DMS153 (cell line): ENCODE results near the gene HEATR5B.
"Not testable (repeated sequence)": the region's sequence is repeated elsewhere in the genome, so short reads cannot be mapped to it uniquely, and the experiment has no call there.

Source experiments
- DNase-seq: peaks from one replicate; lab custom pipeline; 2025; lab: John Stamatoyannopoulos, UW

HEATR5B gene

DNA sequence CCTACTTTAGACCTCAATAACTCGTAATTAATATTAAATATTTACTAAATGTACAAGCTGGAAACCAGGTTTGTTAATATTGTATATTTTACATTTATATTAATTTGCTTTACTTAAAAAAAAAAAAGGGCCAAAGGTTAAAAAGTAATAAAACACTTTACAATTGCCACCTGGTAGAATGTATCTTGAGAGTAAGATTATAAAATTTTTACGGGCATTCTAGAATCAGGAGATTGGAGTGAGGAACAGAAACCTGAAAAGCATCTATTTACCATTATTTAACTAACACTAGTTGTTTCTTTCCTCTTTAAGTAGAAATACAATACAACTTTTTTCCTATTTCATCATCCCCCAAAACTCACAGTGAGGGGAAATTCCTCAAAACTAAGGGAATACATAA, 102.3 kb downstream of the HEATR5B start:
- no peak for DNase-seq

DNA sequence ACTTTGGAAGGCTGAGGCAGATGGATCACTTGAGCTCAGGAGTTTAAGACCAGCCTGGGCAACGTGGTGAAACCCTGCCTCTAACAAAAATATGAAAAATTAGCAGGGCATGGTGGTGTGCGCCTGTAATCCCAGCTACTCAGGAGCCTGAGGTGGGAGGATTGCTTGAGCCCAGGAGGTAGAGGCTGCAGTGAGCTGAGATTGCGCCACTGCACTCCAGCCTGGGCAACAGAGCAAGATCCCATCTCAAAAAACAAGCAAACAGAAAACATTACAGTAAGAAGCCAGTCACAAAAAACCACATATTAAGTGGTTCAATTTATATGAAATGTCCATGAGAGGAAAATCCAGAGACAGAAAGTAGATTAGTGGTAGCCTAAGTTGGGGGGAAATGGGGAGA, 105.2 kb downstream of the HEATR5B start:
- DNase-seq = not testable (repeated sequence)

DNA sequence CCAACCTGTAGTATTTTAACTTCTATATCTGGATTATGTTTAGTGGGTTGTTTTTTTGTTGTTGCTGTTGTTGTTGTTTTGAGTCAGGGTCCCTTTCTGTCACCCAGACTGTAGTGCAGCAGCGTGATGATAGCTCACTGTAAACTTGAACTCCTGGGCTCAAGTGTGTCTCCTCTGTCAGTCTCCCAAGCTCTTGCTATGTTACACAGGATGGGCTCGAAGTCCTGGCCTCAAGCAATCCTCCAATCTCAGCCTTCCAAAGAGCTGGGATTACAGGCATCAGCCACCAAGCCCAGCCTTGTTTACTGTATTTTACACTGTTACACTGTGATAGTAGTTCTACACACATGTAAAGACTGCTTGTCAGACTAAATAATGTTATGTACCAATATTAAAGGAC, 108.1 kb downstream of the HEATR5B start:
- DNase-seq = no peak

DNA sequence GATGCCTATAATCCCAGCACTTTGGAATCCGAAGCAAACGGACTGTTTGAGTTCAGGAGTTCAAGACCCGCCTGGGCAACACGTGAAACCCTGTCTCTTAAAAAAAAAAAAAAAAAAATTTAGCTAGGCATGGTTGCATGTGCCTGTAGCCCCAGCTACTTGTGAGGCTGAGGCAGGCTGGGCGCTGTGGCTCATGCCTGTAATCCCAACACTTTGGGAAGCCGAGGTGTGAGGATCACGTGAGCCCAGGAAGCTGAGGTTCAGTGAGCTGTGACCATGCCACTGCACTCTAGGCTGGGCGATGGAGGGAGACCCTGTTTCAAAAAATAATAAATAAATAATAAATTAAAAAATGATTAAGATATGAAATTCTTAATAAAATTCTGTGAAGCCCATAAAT, 108.9 kb downstream of the HEATR5B start:
- no peak for DNase-seq

DNA sequence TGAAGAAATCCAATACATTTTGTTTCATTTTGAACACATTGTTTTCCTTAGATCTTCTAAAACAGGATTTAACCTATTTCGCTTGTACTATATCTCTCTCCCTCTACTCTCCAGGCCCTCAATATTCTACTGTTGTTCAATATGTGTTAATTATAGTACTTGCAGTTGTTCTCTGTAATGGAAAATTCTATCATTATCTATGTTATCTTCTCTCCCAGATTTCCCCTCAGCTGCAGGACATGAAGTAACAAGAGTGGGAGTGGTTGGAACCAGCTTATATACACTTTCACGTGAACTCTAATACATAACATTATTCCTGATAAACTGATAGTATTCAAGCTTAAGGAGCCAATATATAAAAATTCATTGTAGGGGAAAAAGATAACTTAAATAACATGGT, 110.9 kb downstream of the HEATR5B start:
- DNase-seq = no peak

DNA sequence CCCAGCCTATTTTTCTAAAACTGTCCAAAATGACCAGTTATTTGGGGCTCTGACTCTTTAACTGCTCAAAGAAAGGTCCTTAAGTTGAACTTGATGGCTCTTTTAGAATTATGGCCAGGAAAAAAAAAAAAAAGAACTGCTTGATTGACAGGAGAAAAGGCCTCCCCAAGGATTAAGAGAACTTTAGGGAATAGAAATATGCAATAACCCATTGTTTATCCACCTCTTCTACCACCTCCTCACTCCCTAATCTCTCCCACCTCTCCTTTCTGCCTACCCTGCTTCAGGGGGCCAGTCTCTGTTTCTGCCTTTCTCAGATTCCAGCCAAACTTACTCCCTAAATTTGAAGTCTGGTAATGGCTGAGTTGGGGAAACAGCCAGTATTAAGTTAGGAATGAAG, 112.2 kb downstream of the HEATR5B start:
- no peak for DNase-seq

DNA sequence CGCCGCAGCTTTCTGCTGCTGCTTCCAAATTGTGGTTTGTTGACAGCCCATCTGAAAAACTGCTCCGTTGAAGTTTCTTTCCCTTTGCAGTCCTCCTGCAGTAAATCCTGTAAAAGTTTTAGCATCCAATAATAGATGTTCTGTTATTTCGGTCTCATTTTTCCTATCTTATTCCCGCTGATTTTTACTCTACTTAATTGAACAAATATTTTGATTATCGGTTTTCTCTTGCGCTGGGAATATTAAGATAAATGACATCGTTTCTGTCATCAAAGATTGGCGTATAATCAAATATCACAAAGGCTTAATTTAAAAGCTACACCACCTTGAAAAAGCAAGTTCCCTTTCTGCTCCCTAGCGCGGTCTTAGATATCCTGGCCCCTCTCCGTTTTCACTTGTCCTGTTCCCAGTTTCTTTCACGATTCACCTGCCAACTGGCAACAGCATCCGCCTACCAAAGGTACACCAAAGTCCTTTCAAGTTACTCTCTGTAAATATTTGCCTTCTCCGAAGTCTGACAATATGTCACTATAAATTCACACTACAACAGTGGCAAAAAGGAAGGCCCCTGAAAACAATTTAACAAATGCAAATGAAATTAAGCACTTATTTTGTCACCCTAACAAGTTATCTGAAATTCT, 116.8 kb downstream of the HEATR5B start:
- DNase-seq = peak; percentile 71

DNA sequence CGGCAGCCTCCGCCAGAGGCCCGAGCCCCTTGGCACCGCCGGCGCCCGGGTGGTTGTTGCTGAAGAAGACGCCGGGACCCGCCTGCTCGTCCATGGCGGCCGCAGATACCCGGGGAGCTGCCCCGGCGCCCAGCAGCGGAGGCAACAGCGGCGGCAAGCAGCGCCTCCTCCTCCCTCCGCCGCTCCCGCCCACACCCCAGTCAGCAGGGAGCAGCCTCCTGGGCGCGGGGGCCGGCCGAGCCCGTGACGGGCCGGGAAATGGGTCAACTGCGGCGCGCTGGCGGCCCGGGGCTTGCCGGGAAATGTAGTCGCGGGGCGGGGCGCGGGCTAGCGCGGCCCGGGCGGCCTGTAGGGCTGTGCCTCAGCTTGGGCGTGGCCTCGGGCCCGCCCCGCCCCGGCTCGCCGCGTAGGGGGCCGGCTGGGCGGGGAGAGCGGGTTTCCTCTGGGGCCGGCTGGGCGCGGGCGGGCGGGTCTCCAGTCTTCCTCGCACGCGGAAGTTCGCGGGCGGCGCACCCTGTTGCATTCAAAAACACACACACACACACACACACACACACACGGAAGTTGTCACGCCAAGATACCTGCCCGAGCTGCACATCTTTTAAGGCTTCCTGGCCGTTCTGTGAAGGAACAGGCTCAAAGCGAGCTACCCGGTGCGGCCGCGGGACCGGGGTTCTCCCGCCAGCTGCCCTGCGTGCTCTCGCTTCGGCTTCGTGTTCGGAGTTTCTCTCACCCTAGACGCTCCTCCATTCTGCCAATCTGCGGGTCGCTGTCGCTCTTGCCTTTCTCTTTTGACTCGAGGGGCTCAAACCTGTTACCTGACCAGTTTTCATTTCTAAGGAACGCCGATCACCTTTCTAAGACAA, 117.6 kb downstream of the HEATR5B start, which contains the start of gene STRN:
TSS of gene STRN (minus strand) at position 167 of the 866 bp plus-strand sequence. CDS start at position 94, 73 bp downstream.
- peak; percentile 92 for DNase-seq

DNA sequence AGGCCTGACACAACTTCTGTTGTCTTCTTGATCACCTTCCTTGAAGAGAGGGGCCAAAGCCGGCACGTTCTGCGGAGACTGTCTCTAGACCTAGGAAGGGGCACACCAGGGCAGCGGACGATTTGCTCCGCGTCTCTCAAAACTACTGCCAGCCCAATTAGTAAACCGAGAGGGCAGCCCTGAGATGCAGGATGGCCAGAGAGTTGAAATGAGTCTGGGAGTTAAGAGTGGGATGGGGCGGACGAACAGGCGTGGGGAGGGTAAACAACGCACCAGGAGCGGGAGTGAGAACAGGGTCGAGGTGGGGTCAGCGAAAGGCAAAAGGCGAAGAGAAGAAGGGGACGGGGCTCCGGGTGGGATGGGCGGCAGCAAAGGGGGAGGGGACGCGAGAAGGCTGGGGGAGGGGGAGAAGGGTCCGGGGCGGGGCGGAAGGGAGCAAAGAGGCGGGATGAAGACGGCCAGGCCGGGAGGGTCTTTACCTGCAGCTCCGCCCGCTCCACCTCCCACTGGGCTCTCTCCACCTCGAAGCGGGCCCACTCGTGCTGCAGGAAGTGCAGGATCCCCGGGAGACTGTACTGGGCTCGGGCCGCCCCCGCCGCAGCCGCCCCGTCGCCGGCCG, 118.3 kb downstream of the HEATR5B start:
- DNase-seq = peak; percentile 0

DNA sequence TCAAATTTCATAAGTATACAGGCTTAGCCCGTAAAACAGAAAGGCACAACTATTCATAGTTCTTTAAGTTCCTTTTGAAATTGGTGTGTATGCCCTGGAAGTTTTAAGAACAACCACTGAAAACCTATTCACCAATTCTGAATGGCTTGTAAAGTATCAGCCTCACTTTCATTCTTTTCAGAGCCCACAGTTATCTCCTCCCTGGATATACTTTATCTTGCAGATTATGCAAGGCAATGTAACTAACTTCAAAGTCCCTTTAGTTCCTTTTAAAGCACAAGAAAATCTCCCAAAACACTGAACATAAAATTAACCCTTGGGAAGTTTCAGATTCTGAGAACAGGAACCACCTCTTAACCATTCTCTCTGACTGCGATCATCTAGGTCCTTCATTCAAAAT, 119.0 kb downstream of the HEATR5B start:
- DNase-seq = no peak

DNA sequence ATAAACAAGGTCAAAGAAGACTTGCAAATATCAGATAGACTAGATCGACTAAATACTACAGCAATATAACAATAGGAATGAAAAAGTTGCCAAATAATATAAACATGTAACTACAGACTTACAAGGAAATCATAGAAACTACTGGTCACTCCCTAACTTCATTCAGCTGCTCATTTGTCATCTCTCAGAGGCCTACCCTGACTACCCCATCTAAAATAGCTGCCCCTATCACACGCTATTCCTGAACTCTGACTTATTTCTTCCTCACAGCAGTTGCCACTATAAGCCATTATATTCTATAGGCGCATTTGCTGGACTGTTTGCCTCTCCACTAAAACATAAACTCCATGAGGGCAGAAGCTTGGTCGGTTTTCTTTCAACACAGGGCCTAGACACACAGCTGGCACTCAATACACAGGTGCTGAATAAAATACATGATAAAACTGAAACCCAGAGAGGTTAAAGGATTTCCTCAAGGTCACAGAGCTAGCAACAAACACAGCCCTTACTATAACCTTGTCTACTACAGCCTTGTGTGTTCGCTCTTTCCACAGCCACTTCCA, 119.6 kb downstream of the HEATR5B start:
- no peak for DNase-seq

DNA sequence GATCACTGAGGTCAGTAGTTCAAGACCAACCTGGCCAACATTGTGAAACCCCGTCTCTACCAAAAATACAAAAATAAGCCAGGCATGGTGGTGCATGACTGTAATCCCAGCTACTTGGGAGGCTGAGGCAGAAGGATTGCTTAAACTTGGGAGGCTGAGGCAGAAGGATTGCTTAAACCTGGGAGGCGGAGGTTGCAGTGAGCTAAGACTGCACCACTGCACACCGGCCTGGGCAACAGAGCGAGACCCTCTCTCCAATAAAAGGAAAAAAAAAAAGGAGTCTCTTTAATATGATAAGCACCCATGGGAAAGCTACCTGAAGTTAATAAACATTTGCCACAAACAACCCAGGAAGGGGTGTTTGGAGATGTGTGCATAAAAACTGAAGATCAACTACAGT, 120.4 kb downstream of the HEATR5B start:
- no peak for DNase-seq

DNA sequence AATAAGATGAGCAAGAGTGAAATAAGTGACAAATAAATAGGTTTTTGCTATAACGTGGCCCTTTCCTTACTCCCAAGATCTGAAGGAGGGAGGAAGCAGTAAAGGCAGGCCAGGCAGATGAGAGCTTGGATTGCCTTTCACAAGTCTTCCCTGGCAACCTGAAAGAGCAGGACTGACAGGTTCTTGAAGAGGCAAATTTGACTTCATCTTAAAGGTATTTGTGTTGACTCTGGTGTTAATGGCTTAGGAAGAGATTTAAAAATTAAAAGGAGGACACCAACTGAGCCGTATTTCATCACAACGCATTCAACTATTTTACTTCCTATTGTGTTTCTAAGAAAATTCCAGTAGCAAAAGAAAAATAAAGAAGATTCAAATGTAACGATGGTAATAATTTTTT, 121.1 kb downstream of the HEATR5B start:
- DNase-seq = no peak

DNA sequence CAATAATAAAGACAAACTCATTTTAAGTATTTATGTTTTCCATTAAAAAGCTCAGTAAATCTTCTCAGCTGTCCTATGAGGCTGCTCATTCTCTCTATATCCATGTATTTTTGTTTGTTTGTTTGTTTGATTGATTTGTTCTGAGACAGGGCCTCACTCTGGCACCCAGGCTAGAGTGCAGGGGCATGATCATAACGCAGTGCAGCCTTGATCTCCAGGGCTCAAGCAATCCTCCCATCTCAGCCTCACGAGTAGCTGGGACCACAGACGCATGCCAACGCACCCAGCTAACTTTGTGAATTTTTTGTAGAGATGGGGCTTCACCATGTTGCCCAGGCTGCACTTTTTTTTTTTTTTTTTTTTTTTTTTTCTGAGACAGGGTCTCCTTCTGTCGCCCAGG, 123.4 kb downstream of the HEATR5B start:
- DNase-seq = no peak

DNA sequence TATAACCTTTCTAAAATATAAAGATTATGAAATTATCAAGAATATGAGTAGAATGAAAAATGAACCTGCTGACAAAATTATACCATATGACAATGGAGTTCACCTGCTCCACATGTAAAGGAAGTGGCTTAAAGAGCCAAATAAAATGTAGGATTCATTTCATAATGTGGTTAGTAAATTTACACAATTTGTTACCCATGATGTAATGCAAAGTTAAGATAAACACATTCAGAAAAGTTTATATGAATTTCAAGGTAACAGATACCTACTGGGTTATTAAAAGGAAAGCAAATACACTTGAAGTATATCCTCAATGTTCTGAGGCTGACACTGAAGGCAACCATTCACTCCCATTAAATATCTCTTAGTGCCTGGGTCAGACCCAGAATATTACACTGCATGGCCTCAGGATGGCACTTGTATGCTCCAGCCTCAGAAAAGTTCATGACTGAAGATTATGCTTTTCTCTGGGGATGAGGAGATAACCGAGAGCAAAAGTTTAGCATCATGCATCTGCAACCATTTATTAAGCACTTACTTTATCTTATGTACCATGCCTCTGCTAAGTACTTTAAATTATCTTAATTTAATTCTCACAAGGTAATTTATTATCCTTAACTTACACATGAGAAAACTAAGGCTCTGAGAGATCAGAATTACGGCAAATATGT, 124.0 kb downstream of the HEATR5B start:
- DNase-seq = no peak

DNA sequence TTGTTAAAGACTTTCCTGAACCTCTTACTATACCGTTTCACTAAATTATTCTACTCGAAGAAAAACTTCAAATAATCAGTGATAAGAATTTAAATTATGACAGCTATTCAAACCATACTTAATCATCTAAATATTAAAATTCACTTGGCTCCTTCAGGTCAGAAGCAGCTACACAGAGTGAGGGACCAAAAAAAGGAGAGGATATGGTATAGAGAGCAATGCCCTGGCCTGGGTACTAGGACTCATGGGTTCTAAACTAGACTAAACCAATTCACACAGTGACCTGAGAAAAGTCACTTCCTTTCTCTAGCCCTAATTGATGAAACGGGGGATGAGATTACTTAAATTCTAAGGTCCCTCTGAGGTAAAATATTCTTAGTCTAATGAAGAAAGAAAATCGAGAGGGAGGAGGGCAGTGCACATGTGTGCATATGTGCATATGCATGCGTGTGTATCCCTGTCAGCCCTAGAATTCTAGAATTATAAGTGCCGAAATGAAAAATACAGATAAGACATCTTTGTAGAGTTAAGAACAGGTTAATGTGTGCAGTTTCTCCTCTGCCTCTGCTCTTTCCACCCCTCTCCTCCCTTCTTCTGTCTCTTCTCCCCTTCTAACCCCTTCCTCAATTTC, 129.1 kb downstream of the HEATR5B start:
- DNase-seq = no peak

DNA sequence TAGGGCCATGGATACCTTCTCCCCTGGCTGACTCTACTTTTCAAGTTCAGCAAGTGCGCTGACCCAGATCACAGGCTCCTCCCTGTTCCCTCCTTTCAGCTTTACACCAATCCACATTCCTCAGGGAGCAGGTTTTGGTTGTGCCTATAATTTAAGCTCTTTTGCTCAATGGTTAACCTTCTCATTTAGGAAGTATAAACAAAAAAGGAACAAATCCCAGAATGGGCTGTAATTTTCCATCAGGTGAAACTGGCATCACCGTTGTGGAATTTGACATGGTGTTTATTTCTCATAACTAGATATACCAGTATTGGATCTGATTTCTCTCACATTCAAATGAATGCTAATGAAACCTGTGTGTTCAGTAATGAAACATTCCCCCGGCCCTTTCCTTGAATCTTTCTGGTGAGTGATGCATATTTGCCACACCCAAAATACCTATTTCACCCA, 131.4 kb downstream of the HEATR5B start:
- no peak for DNase-seq

DNA sequence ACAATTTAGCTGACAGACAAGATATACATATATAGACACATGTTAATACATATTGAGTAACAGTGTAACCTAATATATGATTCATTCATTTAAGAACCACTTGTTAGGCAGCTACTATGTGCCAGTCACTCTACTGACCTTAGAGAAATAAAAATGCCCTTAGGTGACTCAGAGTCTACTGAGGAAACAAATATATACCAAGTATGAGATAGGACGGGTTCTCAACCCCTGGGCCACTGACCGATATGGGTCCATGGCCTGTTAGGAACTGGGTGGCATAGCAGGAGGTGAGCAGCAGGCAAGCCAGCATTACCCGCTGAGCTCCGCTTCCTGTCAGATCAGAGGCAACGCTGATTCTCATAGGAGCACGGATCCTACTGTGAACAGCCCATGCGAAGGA, 132.6 kb downstream of the HEATR5B start:
- no peak for DNase-seq

DNA sequence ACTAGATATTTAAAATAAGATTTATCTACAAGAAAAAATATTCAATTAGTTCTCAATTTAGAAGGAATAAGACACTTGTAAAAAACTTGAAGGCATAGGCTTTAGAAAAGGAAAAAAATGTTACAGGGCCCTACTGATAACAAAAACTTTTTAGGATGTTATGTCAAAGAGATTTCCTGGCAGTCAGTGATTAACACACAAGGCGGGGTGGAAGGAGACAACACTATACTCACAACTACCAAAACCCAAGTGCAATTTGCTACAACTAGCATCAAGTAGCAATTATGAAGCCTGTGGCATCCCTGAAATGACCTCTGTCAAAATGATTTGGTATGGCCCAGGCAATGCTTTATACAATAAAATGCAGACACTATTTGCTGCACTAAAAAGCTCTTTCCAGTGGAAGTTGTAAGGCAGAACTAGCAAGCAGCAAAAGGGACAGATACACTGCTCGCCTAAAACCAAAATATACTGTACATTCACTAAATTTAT, 133.1 kb downstream of the HEATR5B start:
- DNase-seq = no peak

DNA sequence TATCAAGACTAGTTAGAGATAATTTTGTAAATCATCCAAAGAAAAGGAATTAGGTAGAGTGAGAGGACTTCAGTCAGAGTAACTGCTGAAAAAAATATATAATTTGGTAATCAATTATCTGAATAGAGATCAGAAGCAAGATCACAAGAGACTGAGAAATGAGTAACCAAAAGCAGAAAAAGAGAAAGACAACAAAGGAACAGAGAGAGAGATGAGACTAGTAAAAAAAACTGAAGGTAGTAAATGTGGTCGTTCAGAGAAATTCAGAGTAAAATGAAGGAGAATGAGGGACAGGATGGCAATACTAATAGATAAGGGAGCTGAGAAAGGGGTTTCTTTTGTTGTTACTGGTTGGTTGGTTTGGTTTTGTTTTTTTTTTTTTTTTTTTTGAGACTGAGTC, 134.3 kb downstream of the HEATR5B start:
- no peak for DNase-seq

DNA sequence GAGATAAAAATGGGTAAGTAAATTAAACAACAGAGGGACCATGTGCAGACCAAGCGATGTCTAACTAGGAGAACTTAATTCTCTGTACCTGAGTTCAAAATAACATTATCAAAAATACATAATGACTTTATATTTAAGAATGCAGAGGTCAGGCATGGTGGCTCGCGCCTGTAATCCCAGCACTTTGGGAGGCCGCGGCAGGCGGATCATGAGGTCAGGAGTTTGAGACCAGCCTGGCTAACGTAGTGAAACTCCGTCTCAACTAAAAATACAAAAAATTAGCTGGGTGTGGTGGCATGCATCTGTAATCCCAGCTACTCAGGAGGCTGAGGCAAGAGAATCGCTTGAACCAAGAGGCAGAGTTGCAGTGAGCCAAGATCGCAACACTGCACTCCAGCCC, 138.9 kb downstream of the HEATR5B start:
- DNase-seq = not testable (repeated sequence)
